HG02938 (cell line): ENCODE data around the gene C5orf34.
"Not testable (repeated sequence)": the region's sequence is repeated elsewhere in the genome, so short reads cannot be mapped to it uniquely, and the experiment has no call there.

Experiments used
- ATAC-seq: cut with Tn5 transposase; IDR thresholded peaks from one replicate; pipeline ENCODE4 v1.9.1; 2021; ENCODE audit warnings: mild to moderate bottlenecking, moderate library complexity; ENCODE audit not compliant: unreplicated experiment

C5orf34 gene

GRCh38 chr5:43514816-43515677, at the start of gene C5orf34:
C5orf34 (minus strand) TSS chr5:43515148; CDS start chr5:43509339, 5,809 bp downstream.
- ATAC-seq = peak; percentile 98

GRCh38 chr5:43564289-43564850, 49.4 kb upstream of the C5orf34 start:
- no peak for ATAC-seq

GRCh38 chr5:43563321-43563720, 48.4 kb upstream of the C5orf34 start:
- ATAC-seq = no peak

- no peak for ATAC-seq
Measured at GRCh38 chr5:43561356-43561755, 46.4 kb upstream of the C5orf34 start.

GRCh38 chr5:43560128-43560527, 45.2 kb upstream of the C5orf34 start:
- ATAC-seq = no peak

GRCh38 chr5:43556857-43557542, 42.1 kb upstream of the C5orf34 start, which contains the start of gene PAIP1:
PAIP1 (minus strand) TSS chr5:43557077; CDS start chr5:43556846, 231 bp downstream.
- ATAC-seq = peak; percentile 68

- ATAC-seq = peak; percentile 86
Measured at GRCh38 chr5:43556607-43556856, 41.6 kb upstream of the C5orf34 start.

- ATAC-seq = peak; percentile 32
Measured at GRCh38 chr5:43555895-43556606, 41.1 kb upstream of the C5orf34 start.

GRCh38 chr5:43554497-43554896, 39.5 kb upstream of the C5orf34 start:
- ATAC-seq = no peak

- no peak for ATAC-seq
Measured at GRCh38 chr5:43553381-43553780, 38.4 kb upstream of the C5orf34 start.

GRCh38 chr5:43551731-43552130, 36.8 kb upstream of the C5orf34 start:
- ATAC-seq = no peak

GRCh38 chr5:43549272-43549671, 34.3 kb upstream of the C5orf34 start:
- not testable (repeated sequence) for ATAC-seq

GRCh38 chr5:43548358-43548757, 33.4 kb upstream of the C5orf34 start:
- ATAC-seq = no peak

- no peak for ATAC-seq
Measured at GRCh38 chr5:43547532-43547931, 32.6 kb upstream of the C5orf34 start.

- no peak for ATAC-seq
Measured at GRCh38 chr5:43543434-43543833, 28.5 kb upstream of the C5orf34 start.

- ATAC-seq = no peak
Measured at GRCh38 chr5:43540746-43541145, 25.8 kb upstream of the C5orf34 start.

- no peak for ATAC-seq
Measured at GRCh38 chr5:43536972-43537371, 22.0 kb upstream of the C5orf34 start.

GRCh38 chr5:43533646-43534045, 18.7 kb upstream of the C5orf34 start:
- ATAC-seq = no peak

- no peak for ATAC-seq
Measured at GRCh38 chr5:43530648-43531047, 15.7 kb upstream of the C5orf34 start.

- ATAC-seq = no peak
Measured at GRCh38 chr5:43523662-43524072, 8.7 kb upstream of the C5orf34 start.

GRCh38 chr5:43520615-43521014, 5.7 kb upstream of the C5orf34 start:
- ATAC-seq = no peak
